Measurements from ENCODE around the gene ITGA1.

ITGA1 gene

DNA sequence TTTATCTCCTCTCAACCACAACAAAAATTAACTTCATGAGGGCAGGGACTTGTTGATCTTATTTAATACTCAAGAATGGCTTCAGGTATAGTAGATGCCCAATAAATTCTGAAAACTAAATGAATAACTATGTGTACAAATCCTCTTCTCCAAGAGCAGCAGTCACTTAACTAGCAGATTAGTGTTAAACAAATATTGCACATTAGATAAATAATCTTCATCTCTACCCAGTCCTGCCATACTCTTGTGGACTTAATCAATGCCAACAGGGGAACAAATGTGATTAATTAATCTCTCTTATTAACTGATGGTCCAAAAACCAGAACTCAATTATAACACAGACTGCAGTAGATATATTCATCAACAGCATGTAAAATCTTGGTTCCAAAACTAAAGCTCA is 15.0 kb upstream of the ITGA1 start:
- no peak overlapping the region for H3K27ac ChIP-seq (ENCODE audit: low read depth, low read length)
- H3K4me1 ChIP-seq (ENCODE audit: control insufficient read depth, insufficient read depth, low read length) = peaks cover 7% of the 10 kb centered on the region
- no peak overlapping the region for H3K9ac ChIP-seq (ENCODE audit: low read length)
- H3K36me3 ChIP-seq (ENCODE audit: control insufficient read depth, insufficient read depth, low read length) = no peaks in the 10 kb centered on the region
- H3K4me3 ChIP-seq (ENCODE audit: low read depth, low read length) = no peak overlapping the region
- H3K27me3 ChIP-seq (ENCODE audit: control insufficient read depth, insufficient read depth, low read length) = no peaks in the 10 kb centered on the region
- H3K9me3 ChIP-seq (ENCODE audit: control insufficient read depth, insufficient read depth, low read depth, low read length) = no peaks in the 10 kb centered on the region

DNA sequence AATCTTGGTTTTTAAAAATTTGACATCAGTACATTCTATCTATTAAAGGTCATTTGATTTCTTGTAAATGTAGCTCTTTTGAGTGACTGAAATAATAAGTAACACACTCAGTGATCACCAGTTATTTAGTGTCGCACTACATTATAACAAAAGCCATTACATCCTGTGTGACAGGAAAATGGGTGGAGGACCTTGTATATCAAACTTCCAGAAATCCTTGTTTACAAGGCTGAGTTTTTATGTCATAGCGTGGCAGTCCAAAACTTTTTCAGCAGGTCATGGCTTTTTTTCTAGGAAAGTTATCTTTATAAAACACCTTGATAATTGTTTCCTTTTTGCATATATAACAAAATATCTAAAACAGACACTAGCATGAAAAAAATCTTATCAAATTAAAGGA is 14.4 kb upstream of the ITGA1 start:
- no peaks in the 10 kb centered on the region for H3K36me3 ChIP-seq (ENCODE audit: control insufficient read depth, insufficient read depth, low read length)
- H3K9me3 ChIP-seq (ENCODE audit: control insufficient read depth, insufficient read depth, low read depth, low read length) = no peaks in the 10 kb centered on the region
- H3K27ac ChIP-seq (ENCODE audit: low read depth, low read length) = no peak overlapping the region
- no peaks in the 10 kb centered on the region for H3K27me3 ChIP-seq (ENCODE audit: control insufficient read depth, insufficient read depth, low read length)
- peaks cover 7% of the 10 kb centered on the region for H3K4me1 ChIP-seq (ENCODE audit: control insufficient read depth, insufficient read depth, low read length)
- no peak overlapping the region for H3K9ac ChIP-seq (ENCODE audit: low read length)
- no peak overlapping the region for H3K4me3 ChIP-seq (ENCODE audit: low read depth, low read length)

DNA sequence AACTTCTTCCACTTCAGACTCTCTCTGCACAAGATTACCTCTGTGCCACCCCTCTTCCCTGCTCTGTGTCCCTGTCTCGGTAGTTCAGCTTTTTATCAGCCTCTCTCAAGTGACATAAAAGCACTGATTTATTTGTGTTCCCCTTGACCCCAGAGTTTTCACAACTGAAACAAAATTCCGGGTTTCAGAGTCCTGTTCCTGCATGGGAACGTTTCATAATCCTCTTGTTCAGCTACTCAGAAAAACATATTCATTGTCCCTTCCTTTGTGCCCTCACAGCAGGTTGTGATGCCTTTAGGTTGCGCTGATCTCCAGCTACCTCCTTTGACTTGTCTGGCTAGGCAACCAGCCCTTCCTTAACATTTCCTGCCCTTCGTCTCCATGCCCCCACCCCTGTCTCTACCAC is 13.7 kb upstream of the ITGA1 start:
- H3K9me3 ChIP-seq (ENCODE audit: control insufficient read depth, insufficient read depth, low read depth, low read length) = no peaks in the 10 kb centered on the region
- no peaks in the 10 kb centered on the region for H3K27me3 ChIP-seq (ENCODE audit: control insufficient read depth, insufficient read depth, low read length)
- H3K4me1 ChIP-seq (ENCODE audit: control insufficient read depth, insufficient read depth, low read length) = peaks cover 7% of the 10 kb centered on the region
- H3K27ac ChIP-seq (ENCODE audit: low read depth, low read length) = no peak overlapping the region
- no peak overlapping the region for H3K4me3 ChIP-seq (ENCODE audit: low read depth, low read length)
- H3K9ac ChIP-seq (ENCODE audit: low read length) = no peak overlapping the region
- H3K36me3 ChIP-seq (ENCODE audit: control insufficient read depth, insufficient read depth, low read length) = no peaks in the 10 kb centered on the region

DNA sequence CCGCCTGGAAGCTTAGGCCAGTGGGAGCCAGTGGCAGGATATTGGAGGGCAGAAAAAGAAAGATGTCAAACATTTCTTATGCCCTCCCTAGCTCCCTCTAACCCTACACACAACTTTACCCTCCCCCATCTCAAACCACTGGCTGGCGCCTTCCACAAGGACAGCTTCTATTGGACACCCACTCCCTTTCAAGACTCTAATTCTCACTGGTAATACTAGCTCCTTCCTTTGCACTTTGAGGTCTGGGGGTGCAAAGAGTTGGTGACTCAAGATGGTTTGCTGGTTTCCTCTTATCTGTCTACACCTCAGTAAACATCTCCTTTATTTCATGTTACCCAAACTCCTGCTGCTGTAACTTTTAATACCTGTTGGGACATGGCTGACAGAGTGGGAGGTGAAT is 11.6 kb upstream of the ITGA1 start:
- Histone ChIP-seq H3K4me3 (ENCODE audit: low read depth, low read length) (no peak overlapping the region), H3K27ac (ENCODE audit: low read depth, low read length) (no peak overlapping the region), H3K27me3 (ENCODE audit: control insufficient read depth, insufficient read depth, low read length) (no peaks in the 10 kb centered on the region), H3K4me1 (ENCODE audit: control insufficient read depth, insufficient read depth, low read length) (peaks cover 7% of the 10 kb centered on the region), H3K9ac (ENCODE audit: low read length) (no peak overlapping the region), H3K9me3 (ENCODE audit: control insufficient read depth, insufficient read depth, low read depth, low read length) (no peaks in the 10 kb centered on the region), H3K36me3 (ENCODE audit: control insufficient read depth, insufficient read depth, low read length) (no peaks in the 10 kb centered on the region)

DNA sequence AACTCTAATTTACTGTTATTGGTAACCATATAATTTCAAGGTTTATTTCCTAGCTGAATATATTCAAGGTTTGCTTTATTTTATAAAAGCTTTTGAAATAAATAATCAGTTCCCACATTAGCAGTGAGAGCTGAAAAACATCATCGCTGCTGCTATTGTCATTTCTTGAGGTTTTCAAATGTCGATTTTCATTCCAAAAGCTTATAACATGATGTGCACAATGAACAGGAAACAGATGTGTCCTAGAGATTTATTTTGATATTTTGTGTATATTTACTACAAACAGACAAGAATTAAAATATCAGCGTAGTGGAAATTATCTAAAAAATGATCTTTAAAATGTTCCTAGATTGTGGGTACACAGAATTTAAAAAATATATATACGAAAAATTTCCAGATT is 10.5 kb upstream of the ITGA1 start:
- Histone ChIP-seq H3K4me3 (ENCODE audit: low read depth, low read length) (no peak overlapping the region), H3K27ac (ENCODE audit: low read depth, low read length) (no peak overlapping the region), H3K27me3 (ENCODE audit: control insufficient read depth, insufficient read depth, low read length) (no peaks in the 10 kb centered on the region), H3K36me3 (ENCODE audit: control insufficient read depth, insufficient read depth, low read length) (no peaks in the 10 kb centered on the region), H3K9me3 (ENCODE audit: control insufficient read depth, insufficient read depth, low read depth, low read length) (no peaks in the 10 kb centered on the region), H3K9ac (ENCODE audit: low read length) (no peak overlapping the region), H3K4me1 (ENCODE audit: control insufficient read depth, insufficient read depth, low read length) (peaks cover 7% of the 10 kb centered on the region)

DNA sequence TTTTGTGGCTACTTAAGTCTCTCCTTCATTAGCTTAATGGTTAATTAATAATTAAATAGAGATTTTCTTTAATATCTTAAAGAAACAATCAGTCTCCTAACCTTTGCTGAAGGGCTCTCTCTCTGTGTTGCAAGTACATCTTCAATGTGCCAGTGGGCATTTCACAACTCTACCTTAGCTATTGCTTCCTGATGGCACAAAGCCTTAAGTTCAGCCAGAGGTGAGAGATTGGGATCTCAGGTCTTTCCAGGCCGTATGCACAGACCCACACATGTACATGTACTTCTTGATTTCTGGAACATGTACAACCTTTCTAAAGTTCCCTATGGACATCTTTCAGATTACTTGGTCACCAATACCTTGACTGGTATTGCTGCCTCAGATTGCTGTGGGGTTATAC is 8.9 kb upstream of the ITGA1 start:
- peaks cover 7% of the 10 kb centered on the region for H3K4me1 ChIP-seq (ENCODE audit: control insufficient read depth, insufficient read depth, low read length)
- H3K4me3 ChIP-seq (ENCODE audit: low read depth, low read length) = no peak overlapping the region
- no peaks in the 10 kb centered on the region for H3K9me3 ChIP-seq (ENCODE audit: control insufficient read depth, insufficient read depth, low read depth, low read length)
- no peaks in the 10 kb centered on the region for H3K27me3 ChIP-seq (ENCODE audit: control insufficient read depth, insufficient read depth, low read length)
- H3K9ac ChIP-seq (ENCODE audit: low read length) = no peak overlapping the region
- no peak overlapping the region for H3K27ac ChIP-seq (ENCODE audit: low read depth, low read length)
- H3K36me3 ChIP-seq (ENCODE audit: control insufficient read depth, insufficient read depth, low read length) = no peaks in the 10 kb centered on the region

DNA sequence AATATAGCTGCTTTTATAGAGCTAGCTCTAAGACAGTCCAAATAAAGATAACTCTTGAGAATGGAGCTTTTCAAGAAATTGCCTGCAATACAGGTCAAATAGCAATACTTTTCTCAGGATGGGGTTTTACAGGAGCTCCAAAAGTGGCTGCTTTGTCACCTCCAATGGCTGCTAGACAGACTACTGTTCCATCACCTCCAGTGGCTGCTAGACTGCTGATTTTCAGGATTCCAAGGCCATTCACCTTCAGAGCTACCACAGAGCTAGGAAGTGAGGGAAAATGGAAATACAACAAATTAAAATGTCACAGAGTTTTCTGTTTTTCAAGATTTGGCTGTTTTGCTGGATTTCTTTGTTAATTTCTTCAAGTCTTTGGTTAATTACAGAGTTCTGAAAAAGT is 8.5 kb upstream of the ITGA1 start:
- Histone ChIP-seq H3K4me1 (ENCODE audit: control insufficient read depth, insufficient read depth, low read length) (peaks cover 2% of the 10 kb centered on the region), H3K27me3 (ENCODE audit: control insufficient read depth, insufficient read depth, low read length) (no peaks in the 10 kb centered on the region), H3K9me3 (ENCODE audit: control insufficient read depth, insufficient read depth, low read depth, low read length) (no peaks in the 10 kb centered on the region)

DNA sequence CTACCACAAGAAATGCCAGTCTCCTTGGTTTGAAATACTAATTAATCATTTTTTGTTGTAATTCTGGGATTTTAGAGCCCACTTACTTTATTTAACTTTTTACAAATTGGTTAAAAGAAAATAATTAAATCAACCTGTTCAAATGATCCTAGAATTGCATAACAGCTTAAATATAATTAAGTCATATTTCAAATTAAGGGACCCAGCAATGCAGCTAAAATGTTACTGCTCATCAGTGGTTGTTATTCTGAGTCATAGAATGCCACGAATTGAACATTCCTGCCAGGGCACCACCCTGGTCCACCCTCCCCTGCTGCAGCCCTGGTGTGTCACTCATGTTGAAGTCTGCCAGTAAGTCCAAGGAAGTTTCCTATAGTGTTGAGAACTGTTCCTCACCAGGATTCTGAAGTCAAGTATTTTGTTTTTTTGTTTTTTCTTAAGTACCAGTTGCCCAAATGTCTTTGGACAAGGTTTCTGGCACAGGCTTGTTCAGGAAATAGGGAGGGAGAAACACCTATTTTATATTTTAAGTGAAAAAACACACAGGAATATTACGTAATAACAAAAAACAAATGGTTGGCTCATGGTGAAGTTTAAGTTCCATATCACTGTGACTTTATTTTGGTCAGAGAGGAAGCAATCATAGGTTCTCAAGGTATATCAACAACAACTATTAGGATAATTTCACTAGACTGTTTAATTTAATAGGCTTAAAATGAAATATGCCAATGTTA is 4.3 kb upstream of the ITGA1 start:
- H3K9me3 ChIP-seq (ENCODE audit: control insufficient read depth, insufficient read depth, low read depth, low read length) = no peaks in the 10 kb centered on the region
- H3K9ac ChIP-seq (ENCODE audit: low read length) = no peak overlapping the region
- no peak overlapping the region for H3K27ac ChIP-seq (ENCODE audit: low read depth, low read length)
- no peak overlapping the region for H3K4me3 ChIP-seq (ENCODE audit: low read depth, low read length)
- no peaks in the 10 kb centered on the region for H3K36me3 ChIP-seq (ENCODE audit: control insufficient read depth, insufficient read depth, low read length)
- H3K4me1 ChIP-seq (ENCODE audit: control insufficient read depth, insufficient read depth, low read length) = no peaks in the 10 kb centered on the region
- H3K27me3 ChIP-seq (ENCODE audit: control insufficient read depth, insufficient read depth, low read length) = no peaks in the 10 kb centered on the region

More for the DNA sequence above, 8.5 kb upstream of the ITGA1 start:
- H3K4me3 ChIP-seq (ENCODE audit: low read depth, low read length) = no peak overlapping the region
- H3K27ac ChIP-seq (ENCODE audit: low read depth, low read length) = no peak overlapping the region
- H3K36me3 ChIP-seq (ENCODE audit: control insufficient read depth, insufficient read depth, low read length) = no peaks in the 10 kb centered on the region
- no peak overlapping the region for H3K9ac ChIP-seq (ENCODE audit: low read length)

DNA sequence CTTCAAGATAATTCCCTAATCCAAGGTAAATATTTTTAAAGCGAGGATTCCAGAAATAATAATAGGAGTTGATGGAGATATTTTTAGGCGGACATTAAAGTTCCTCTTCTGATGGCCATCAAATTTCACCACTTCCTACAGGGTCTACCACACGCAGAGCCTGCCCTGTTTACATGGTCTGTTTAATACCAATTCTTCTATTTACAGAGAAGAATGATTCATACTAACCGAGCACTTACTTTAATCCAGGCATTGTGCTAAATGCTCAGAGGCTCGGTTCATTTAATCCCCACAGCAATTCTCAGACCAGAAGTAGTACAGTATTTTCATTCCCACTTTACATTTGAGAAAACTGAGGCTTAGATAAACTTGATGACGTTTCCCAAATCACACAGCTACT is 3.0 kb upstream of the ITGA1 start:
- no peaks in the 10 kb centered on the region for H3K9me3 ChIP-seq (ENCODE audit: control insufficient read depth, insufficient read depth, low read depth, low read length)
- H3K27ac ChIP-seq (ENCODE audit: low read depth, low read length) = no peak overlapping the region
- no peaks in the 10 kb centered on the region for H3K36me3 ChIP-seq (ENCODE audit: control insufficient read depth, insufficient read depth, low read length)
- H3K4me3 ChIP-seq (ENCODE audit: low read depth, low read length) = no peak overlapping the region
- no peak overlapping the region for H3K9ac ChIP-seq (ENCODE audit: low read length)
- H3K4me1 ChIP-seq (ENCODE audit: control insufficient read depth, insufficient read depth, low read length) = peaks cover 10% of the 10 kb centered on the region; the same call in 1 of the 2 replicates
- no peaks in the 10 kb centered on the region for H3K27me3 ChIP-seq (ENCODE audit: control insufficient read depth, insufficient read depth, low read length)

DNA sequence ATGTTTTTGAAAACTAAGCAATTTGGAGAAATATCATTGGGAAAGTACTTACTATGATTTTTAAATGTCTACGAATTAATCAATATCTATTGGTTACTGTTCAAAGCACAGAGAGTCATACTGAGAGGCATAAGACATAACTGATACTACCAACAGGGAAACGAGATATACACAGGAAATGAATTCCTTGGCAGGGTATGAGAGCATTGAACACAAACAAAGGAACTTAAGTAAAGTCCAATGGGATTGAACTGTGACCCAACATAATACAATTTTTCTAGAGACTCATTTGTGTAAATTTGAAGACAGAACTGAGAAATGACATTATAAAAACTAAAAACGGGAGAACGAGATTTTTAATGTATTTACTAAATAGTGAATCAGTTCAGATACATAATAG is 1.3 kb upstream of the ITGA1 start:
- H3K36me3 ChIP-seq (ENCODE audit: control insufficient read depth, insufficient read depth, low read length) = no peaks in the 10 kb centered on the region
- H3K27me3 ChIP-seq (ENCODE audit: control insufficient read depth, insufficient read depth, low read length) = no peaks in the 10 kb centered on the region
- no peaks in the 10 kb centered on the region for H3K9me3 ChIP-seq (ENCODE audit: control insufficient read depth, insufficient read depth, low read depth, low read length)
- H3K27ac ChIP-seq (ENCODE audit: low read depth, low read length) = no peak overlapping the region
- no peak overlapping the region for H3K9ac ChIP-seq (ENCODE audit: low read length)
- H3K4me3 ChIP-seq (ENCODE audit: low read depth, low read length) = no peak overlapping the region
- peaks cover 10% of the 10 kb centered on the region; the same call in 1 of the 2 replicates for H3K4me1 ChIP-seq (ENCODE audit: control insufficient read depth, insufficient read depth, low read length)

DNA sequence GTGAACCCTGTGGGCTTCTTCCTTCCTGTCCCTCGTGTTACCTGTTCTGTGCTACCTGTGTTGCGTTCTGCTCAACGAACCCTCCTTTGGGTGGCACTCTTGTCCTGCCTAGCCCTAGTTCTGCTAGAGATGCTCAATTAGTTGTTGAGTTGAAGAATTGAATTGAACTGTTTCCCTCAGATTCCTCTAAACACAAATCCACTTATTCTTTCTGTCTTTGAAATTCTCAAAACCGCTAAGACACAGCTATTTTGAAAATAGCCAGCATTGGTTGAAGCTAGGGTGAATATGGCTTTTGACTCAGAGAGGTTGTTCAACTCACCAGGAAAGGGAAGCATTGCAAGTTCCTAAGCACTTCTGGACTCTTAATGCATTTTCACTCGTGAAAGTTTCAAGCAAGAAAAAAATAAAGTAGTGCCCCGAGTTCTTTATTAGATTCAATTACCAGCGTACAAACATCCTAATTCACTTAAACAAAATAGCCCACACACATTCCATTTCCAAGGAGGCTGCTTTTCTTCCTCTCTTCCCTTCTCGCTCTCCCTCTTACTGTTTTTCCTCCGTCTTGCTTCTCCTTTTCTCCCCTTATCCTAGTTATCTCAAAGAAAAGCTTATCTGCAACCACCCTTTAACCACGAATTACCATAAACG is 642 bp upstream of the ITGA1 start:
- no peaks in the 10 kb centered on the region for H3K9me3 ChIP-seq (ENCODE audit: control insufficient read depth, insufficient read depth, low read depth, low read length)
- H3K27ac ChIP-seq (ENCODE audit: low read depth, low read length) = no peak overlapping the region
- H3K27me3 ChIP-seq (ENCODE audit: control insufficient read depth, insufficient read depth, low read length) = no peaks in the 10 kb centered on the region
- peaks cover 10% of the 10 kb centered on the region; the same call in 1 of the 2 replicates for H3K4me1 ChIP-seq (ENCODE audit: control insufficient read depth, insufficient read depth, low read length)
- no peak overlapping the region for H3K9ac ChIP-seq (ENCODE audit: low read length)
- H3K4me3 ChIP-seq (ENCODE audit: low read depth, low read length) = peak overlapping the region; percentile 77
- no peaks in the 10 kb centered on the region for H3K36me3 ChIP-seq (ENCODE audit: control insufficient read depth, insufficient read depth, low read length)
